Stimulated activated CD4-positive, alpha-beta T cell treated with anti-CD3 and anti-CD28 coated beads, Interleukin-2, amount 100 ng/mL, for 48 hours (primary cell): Measurements from ENCODE around the gene MRPL20.
A peak's percentile ranks its signal among the peaks of the same experiment; 100 is the strongest.
"Not testable (repeated sequence)": the region's sequence is repeated elsewhere in the genome, so short reads cannot be mapped to it uniquely, and the experiment has no call there.

Experiments
- DNase-seq, 2 donors: peaks; one replicate each; pipeline ENCODE4 v3.0.0-alpha.2; 2020

The MRPL20 gene

DNA sequence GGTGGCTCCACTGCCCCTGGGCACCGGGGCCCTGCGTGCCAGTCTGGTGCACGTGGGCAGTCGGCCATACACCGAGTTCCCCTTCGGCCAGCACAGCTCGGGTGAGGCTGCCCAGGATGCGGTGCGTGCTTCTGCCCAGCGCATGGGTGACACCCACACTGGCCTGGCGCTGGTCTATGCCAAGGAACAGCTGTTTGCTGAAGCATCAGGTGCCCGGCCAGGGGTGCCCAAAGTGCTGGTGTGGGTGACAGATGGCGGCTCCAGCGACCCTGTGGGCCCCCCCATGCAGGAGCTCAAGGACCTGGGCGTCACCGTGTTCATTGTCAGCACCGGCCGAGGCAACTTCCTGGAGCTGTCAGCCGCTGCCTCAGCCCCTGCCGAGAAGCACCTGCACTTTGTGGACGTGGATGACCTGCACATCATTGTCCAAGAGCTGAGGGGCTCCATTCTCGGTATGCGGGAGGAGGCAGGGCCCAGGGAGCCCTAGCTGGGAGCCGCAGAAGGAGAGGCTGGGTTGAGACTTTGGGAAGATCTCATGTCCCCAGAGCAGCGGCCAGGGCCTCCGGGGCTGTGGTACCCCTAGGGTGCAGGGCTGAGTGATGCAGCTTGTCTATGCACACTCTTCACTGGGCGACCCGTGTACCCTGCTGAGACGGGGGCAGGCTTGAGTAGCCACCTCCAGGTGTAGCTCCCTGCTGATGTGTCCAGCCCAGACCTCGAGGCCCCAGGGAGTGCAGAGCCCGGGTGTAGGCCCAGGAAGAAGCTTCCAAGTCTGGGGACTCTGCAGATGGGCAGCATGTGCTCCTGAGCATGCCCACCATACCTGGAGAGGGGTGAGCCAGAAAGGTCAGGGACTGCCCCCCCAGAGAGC, 30.2 kb upstream of the MRPL20 start:
- no peak for DNase-seq

DNA sequence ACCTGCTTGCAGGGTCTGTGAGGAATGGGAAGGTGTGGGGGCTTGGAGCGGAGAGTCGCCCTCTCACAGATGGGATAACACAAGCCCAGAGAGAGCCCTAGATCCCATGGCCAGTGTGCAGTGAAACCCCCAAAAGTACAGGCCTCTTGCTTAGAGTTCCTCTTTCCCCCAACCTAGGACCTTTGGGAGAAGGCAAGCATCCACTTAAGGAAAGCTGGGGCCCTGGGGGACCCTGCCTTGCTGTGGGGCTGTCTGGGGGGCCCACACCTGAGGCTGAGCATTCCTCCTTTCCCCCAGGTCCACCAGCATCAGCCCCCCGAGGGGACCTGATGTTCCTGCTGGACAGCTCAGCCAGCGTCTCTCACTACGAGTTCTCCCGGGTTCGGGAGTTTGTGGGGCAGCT, 29.5 kb upstream of the MRPL20 start:
- DNase-seq = no peak

DNA sequence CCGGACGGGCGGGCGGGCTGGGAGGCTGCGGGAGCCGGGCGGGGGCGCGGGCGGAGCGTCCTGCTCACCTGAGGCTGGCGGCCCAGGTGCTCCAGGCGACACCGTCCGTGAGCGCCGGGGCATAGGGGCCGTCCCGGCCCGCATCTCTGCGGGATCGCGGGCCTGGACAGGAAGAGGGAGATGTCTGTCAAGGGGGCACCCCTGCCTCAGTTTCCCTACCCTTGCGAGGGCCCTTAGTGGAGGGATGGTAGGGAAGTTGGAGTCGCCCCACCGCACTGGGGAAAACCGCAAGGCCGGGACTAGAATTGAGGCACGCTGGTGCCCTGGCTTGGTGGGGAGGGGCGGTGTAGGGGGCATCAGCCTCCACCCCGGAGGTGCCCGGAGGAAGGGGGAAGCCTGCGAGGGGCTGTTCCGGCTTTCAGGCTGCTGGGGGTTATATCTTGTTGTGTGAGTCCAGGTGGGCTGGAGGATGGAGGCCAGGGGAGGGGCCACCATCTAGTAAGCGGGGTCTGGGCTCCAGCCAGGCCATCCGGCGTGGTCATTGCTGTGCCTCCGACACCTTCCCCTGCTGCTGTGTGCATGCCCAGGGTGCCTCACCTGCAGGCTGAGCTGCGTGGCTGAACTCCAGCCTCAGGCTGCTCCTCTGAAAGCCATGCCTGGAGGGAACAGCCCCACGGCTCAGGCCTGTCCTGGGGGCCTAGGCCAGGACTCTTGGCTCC, 29.0 kb upstream of the MRPL20 start:
- no peak for DNase-seq

DNA sequence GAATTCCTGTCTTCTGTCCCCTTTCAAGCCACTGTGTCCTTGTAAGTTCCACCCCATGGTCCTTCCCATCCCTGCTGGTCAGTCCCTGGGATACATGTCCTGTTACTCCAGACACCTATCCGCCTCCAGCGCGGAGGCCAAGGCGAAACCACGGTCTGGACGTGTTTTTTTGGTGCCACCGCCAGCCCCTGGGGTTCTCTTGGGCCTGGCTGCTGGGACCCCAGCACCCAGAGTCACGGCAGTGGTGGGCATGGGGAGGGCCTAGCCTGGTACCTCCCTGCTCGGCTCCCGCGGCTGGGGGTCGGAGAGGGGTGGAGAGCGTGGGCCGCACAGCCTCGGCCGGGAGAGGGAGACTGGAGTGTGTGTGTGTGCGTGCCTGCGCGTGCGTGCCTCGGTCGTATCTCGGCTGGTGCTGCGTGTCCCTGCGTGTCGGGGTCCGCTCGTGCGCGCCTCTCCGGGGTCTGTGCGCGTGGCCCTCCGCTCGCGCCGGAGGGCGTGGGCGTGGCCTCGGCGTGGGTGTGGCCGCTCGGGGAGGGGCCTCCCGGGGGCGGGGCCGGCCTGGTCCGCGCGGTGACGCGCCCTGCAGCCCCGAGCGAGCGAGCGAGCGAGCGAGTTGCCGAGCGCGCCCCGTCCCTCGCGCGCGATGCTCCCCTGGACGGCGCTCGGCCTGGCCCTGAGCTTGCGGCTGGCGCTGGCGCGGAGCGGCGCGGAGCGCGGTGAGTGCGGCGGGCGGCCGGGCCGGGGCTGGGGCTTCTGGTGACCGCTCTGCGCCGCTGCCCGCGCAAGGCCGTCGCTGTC, 28.2 kb upstream of the MRPL20 start, which contains the start of gene VWA1:
Gene VWA1, plus strand, starts transcription at position 585 of the 798 bp plus-strand sequence. Its CDS starts 59 bp downstream, at position 644.
- peak; percentile 68 to 77 for DNase-seq

DNA sequence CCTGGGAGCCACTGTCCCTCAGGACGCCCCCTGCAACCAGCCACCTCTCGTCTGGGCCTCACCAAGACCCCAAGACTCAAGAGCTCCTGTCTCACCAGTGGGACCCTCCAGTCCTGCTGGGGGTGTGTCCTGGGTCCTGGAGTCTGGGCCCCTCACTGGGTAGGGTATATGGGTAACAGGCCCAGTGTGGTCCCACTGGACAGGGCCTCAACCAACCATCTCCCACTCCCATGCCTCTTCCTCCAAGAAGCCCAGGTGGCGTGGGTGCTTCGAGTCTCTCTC, 27.7 kb upstream of the MRPL20 start:
- DNase-seq = no peak

DNA sequence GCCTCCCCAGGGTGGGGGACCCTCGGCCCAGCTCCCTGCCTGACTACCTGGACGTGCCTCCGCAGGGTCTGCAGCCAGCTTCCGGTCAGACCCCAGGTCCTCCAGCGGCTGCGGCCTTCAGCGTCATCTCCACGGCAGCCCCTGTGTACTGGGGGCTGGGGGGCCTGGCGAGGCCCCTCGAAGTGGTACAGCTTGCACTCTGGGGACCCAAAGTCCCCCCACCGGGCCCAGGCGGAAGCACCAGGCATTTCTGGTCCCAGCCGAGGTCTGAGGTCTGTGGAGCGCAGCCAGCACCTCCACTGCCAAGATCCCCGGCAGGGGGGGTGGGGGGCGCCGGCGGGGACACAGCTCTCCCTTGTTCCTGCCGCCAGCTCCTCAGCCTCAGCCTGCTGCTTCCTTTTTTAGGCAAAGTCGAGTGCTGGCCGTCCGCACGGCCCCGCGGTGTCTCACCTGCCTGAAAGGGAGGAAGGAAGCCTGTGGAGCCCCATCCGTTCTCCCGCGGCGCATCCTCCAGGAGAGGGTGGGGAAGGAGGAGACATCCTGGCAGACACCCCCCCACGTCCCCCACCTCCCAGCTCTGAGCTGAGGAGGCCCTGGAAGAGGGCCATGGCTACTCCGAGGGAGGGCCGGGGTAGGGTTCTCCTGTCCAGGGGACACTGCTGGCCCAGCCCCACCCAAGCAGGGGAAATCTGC, 27.2 kb upstream of the MRPL20 start:
- no peak for DNase-seq

DNA sequence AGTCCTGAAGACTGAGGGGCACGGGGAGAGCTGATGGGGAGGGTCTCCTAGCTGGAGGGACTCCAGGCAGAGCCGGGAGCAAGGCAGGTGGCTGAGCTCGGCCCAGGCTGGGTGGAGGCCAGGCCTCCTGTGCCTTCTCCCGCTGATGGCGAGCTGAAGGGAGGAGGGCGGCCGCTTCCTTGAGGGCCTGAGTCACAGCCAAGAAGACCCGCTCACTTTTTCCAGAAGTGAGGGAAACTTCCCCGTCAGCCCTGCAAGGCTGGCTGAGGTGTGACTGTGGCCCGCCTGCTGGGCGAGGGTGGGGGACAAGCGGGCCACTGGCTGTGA, 26.7 kb upstream of the MRPL20 start:
- peak; percentile 43 to 57 for DNase-seq

DNA sequence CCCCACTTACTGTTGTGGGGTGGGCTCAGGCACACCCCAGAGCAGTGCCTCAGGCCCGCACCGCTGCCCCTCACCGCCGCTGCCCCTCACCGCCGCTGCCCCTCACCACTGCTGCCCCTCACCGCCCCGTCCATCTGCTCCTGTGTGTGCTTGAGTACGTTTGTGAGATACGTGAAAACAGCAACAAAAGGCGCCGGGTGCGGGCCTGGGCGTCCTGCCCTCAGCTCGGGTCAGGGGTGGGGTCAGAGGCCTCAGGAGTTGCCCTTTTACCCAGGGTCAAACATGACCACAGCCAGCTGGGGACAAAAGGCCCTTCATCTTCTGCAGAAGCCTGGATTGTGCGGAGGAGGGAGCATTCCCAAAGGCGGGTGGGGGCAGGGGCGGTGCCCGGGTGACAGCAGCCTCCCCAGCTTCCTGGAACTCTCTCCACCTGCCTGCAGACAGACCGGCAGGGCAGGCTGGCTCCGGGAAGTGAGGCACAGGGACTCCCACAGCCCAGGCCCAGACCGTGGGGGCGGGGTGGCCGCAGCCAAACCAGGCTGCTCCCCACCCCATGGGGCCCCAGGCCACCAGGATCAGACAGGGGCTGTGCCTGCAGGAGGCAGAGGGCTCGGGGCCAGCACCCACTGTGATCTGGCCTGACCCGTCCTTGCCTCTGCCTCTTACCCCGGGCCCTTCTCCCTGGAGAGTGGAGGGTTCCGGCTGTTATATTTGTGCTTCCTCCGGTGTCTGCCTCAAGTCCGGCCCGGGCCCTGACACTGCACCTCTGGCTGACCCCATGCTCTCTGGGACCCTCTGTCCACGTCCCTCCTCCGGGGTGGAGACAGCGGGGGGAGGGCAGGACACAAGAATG, 26.1 kb upstream of the MRPL20 start:
- no peak for DNase-seq

DNA sequence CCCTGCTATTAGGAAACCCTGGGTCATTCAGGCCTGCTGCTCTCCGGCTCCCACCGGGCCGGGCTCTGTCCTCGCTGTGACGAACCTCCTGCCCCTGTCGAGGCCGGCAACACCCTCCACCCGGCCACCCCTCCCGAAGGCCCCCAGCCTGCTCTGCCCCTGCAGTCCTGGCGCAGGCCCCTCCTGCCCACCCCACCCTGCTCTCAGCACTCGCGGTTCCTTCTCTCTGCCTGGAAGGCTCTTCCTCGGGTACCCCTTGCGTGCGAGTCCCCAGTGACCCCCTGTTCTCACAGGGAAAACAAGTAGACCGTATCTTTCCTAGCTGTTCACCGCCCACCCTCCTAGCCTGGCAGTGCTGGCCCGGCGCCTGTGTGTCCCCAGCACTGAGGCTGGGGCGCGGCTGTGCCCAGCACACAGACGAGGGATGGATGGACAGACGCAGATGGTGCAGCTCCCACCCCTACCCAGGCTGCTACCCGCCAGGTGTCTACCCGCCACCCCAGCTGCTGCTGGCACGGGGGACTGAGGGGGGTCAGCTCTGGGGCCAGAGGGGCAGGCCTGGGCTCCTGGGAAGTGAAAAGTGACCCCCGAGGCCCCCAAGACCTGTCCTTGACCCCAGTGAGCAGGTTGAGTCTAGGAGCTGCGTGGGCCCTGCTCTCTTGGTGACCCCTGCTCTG, 25.3 kb upstream of the MRPL20 start:
- DNase-seq = no peak

DNA sequence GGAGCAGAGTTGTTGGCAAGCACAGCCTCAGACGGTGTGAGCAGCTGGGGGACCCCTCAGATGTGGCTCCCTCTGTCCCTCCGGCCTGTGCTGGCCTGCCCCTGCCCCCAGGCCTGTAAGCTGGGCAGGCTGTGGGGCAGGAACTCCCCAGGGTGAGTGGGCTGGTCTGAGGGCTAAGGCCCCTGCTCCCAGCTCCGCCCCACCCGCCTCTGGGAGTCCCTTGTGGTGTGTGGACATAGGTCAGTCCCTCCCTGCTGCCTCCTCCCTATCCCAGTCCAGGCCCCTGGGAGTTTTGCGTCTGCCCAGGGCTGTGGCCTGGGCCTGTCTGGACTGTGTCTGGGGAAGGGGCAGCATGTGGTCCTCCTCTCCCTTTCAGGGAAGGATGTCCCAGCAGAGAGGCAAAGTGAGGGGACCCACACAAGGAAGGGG, 24.8 kb upstream of the MRPL20 start:
- DNase-seq = no peak

DNA sequence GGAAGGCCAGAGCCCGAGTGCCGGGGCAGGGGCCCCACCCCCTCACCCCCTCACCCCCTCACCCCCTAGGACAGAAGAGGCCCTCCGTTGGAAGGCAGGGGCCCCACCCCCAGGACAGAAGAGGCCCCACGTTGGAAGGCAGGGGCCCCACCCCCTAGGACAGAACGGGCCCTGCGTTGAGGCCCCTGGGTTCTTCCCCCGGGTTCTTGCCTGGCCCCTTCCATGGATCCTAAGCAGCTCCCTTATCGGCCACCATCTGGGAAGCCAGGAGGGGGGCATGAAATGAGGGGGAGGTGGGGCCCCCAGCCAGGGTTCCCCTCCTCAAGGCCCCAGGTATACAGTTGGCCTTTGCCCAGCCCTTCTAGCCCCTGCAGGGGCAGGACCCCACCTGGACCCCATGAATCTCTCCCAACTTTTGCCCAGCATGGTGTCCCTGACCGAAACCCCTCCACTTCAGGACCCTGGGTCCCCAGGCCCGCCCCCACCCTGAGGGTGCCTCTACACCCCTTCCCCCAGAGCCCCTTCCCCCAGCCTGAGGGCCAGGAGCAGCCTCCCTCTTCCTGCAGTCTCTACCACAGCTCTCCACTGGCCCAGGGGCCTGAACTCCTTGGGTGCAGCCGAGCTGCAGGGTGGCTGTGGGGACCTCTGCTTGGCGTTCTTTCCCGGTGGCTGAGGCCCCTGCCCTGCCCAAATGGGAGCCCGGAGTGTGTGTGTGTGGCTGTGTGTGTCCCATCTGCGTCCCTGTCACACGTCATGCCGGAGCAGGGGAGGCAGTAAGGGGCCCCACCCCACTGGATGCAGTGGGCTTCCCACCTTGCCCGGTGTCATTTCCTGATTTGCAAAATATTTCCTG, 24.1 kb upstream of the MRPL20 start:
- no peak for DNase-seq

DNA sequence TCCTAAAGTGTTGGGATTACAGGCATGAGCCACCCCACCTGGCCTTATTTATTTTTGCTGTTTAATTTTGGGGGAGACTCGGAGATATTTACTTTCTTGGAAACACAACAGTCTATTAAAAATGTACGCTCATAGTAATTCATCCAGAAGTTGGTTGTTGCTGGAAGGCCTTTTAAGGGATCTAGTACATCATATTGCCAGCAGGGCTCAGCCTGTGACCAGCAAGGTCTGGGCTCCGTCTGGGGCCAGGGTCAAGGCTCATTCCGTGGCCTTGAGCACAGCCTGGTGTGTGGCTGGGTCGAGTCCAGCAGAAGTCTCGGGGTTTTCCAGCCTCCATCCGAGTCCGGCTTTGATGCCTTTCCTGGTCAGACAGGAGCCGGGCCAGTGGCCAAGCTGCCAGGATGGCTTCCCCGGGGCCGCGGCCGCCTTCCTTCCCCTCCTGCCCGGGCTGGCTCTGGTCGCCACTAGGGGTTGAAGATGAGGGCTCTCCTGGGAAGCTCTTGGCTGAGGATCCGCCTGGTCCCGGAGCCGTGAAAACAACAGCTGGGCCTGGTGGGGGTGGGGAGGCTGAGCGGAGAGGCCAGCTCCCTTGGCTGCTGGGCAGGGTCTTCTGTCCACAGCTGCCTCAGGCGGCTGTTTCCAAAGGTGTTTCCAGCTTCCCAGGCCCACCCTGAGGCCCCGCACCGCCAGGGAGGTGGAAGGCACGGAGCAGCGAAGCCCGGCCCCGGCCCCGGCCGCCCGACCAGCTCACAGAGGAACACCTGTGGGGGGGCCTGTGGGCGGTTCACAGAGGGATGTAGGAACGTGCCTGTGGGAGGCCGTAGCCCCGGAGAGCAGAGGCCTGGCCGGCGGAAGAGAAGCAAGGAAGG, 23.3 kb upstream of the MRPL20 start:
- DNase-seq = no peak

DNA sequence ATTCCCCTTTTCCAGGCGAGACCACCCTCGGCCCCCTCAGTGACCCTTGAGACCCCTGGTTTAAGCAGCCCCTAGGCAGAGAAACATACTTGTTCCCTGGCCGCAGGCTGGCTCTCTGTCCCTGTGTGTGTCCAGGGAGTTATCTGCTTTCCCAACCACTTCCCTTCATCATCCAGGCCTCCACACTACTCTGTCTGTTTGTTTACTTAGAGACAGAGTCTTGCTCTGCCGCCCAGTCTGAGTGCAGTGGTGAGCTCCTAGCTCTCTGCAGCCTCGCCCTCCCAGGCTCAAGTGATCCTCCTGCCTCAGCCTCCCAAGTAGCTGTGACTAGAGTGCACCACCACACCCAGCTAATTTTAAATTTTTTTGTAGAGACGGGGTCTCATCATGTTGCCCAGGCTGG, 22.6 kb upstream of the MRPL20 start:
- no peak for DNase-seq

DNA sequence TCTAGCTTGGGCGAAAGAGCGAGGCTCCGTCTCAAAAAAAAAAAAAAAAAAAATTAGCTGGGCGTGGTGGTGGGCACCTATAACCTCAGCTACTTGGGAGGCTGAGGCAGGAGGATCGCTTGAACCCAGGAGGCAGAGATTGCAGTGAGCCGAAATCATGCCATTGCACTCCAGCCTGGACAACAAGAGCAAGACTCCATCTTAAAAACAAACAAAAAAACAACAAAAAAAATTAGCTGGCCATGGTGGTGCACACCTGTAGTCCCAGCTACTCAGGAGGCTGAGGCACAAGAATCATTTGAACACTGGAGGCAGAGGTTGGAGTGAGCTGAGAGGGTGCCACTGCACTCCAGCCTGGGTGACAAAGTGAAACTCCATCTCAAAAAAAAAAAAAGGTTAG, 21.9 kb upstream of the MRPL20 start:
- DNase-seq = not testable (repeated sequence)

DNA sequence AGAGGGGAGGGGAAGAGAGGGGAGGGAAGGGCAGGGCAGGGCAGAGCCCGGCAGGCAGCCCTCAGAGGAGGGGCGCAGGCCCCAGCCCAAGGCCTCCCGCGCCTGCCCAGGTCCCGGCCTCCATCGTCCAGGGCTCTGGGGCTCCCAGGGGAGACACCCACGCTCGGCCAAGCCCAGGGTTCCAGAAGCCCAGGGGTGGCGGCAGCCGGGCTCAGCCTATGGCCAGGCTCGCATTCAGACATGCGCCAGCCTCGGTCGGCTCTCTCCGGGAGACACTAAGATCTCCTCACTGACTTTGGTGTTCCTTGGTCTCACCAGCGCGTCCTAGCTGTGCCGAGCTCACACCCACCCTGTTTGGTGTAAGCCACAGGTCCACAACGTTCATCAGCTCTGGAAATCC, 21.1 kb upstream of the MRPL20 start:
- no peak for DNase-seq

DNA sequence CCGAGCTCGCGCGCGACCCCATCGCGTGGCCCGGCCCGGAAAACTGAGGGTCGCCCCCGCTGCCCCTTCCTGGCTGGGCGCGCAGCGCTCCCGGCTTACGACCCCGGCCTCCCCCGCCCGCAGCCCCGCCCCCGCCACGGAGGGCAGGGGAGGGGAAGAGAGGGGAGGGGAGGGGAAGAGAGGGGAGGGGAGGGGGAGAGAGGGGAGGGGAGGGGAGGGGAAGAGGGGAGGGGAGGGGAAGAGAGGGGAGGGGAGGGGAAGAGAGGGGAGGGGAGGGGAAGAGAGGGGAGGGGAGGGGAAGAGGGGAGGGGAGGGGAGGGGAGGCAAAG, 20.7 kb upstream of the MRPL20 start:
- DNase-seq = no peak

DNA sequence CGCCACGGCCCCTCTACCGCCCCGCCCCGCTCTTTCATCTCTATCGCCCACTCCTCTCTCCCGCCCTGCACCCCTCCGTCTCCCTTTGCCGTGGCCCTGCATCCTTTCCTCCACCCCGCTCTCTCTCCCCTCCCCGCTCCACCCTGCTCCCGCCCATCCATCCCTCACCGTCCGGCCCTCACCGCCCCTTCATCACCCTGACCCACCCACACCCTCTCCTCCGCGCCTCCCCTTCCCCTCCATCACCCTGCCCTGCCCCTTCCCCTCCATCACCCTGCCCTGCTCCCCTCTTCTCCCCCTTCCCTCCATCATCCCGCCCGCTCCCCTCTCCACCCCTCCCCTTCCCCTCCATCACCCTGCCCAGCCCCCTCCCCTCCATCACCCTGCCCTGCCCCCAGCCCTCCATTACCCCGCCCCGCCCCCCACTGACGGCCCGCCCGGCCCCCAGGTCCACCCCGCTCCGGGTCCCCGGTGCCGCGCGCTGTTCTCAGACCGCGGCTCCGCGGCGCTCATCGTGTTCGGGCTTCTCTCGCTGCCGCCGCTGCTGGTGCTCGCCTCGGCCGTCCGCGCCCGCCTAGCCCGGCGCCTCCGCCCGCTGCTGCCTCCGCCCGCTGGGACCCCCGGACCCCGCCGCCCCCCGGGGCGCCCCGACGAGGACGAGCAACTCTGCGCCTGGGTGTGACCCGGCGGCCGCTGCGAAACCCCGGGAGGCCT, 20.2 kb upstream of the MRPL20 start:
- DNase-seq = no peak

DNA sequence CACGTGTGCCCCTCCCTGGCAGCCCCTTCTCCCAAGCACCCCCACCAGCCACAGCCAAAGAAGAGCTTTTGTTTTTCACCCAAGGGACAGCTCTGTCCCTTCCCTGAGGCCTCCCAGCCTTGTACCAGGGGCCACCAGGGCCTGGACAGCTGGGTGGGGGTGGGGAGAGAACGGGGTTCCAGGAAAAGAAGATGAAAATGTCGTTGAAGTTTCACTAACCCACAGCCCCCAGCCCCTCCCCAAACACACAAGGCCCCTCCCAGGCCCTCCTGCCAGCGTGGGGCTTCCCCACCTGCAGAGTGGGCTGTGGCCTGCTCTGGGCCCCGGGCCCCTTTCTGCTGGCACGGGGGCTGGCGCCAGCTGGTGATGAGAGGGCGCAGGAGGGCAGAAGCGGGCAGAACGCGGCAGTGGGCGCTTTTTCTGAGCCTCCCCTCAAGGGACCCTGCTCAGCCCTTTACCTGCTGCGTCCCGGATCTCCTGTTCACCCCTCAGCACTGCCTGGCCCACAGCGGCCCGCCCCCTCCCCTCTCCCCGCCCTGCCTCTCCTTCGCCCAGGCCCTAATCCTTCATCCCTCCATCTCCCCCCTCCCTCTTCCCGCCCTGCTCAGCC, 19.5 kb upstream of the MRPL20 start:
- DNase-seq = no peak
